Gastrocnemius medialis (tissue), 4 donors: ENCODE results near the gene XPR1.

Experiments
- CTCF ChIP-seq, 5 experiments: fragments of 450-650 bp in 3 of 5; fragments of 200-600 bp in 2 of 5; sonication (generic) in 2 of 5; IDR thresholded peaks in 4 of 5; conservative IDR thresholded peaks in 1 of 5; 1 replicate in 4 of 5; 2 replicates in 1 of 5; pipeline ENCODE4 v1.5.1; 2016 to 2019; ENCODE audit warnings: antibody characterized with exemption in 5 of 5, mild to moderate bottlenecking in 3 of 5, moderate library complexity in 3 of 5
- POLR2A ChIP-seq, 2 donors: fragments of 450-650 bp; IDR thresholded peaks; one replicate each; pipeline ENCODE4 v1.6.1; 2017; ENCODE audit warnings: antibody characterized with exemption in 2 of 2, mild to moderate bottlenecking in 2 of 2, moderate library complexity in 2 of 2

DNA sequence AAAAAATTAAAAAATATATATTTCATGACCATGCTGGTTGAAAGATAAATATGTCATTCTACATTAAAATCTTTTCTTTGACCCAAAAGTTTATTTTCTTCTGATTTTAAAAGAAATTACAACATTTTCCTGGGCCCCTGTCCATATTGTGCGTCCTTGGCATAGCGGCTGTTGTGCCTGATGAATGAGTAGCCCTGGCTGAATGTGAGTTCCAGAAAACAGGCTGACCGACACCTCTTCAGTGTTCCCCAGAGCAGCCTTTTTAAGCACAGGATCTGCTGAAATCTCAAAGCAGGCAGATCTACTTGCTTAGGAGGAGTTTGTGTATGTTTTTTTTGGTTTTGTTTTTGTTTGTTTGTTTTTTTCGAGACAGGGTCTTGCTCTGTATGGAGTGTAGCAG lies 300.6 kb downstream of the XPR1 start:
- TF ChIP-seq CTCF (IDR thresholded peaks at IDR 0.05 in 4 of 5, conservative IDR thresholded peaks at IDR 0.05 in 1 of 5) (no peak), POLR2A (IDR thresholded peaks at IDR 0.05) (no peak)
